Thoracic aorta (tissue), 2 donors: ENCODE results near the gene HAND1. TPM values are rescaled to one million over a fixed set of nuclear protein-coding genes. Genes with fewer than 3 reads are reported as not detected.

Source experiments
- ATAC-seq: fragments of 150-250 bp; one replicate; pipeline ENCODE4 v1.8.0; 2017; ENCODE audit warnings: low read depth; ENCODE audit not compliant: insufficient number of reproducible peaks, low FRiP score
- DNase-seq: peaks from one replicate; pipeline ENCODE4 v3.0.0-alpha.2; 2020; ENCODE audit warnings: low spot score
- H3K27ac ChIP-seq, 2 donors: fragments of 200-600 bp; sonication (generic); 1 replicate in 1 of 2; 2 replicates in 1 of 2; pipeline ENCODE4 v1.5.1; 2016; ENCODE audit warnings: mild to moderate bottlenecking in 2 of 2, moderate library complexity in 2 of 2
- H3K27me3 ChIP-seq: fragments of 200-600 bp; sonication (generic); replicated peaks from 2 replicates; pipeline ENCODE4 v1.6.0; 2016; ENCODE audit warnings: mild to moderate bottlenecking; ENCODE audit not compliant: insufficient read depth
- H3K36me3 ChIP-seq: fragments of 200-600 bp; sonication (generic); one replicate; pipeline ENCODE4 v1.5.1; 2016
- H3K4me1 ChIP-seq, 2 donors: fragments of 200-600 bp; sonication (generic); 1 replicate in 1 of 2; 2 replicates in 1 of 2; pipeline versions ENCODE4 v1.5.1 to v1.6.0; 2016; ENCODE audit warnings: low read depth in 2 of 2, mild to moderate bottlenecking in 1 of 2; ENCODE audit not compliant: control insufficient read depth in 1 of 2
- H3K4me3 ChIP-seq: fragments of 200-600 bp; sonication (generic); 2 replicates; pipeline ENCODE4 v1.5.1; 2016; ENCODE audit warnings: mild to moderate bottlenecking
- H3K9me3 ChIP-seq: fragments of 200-600 bp; sonication (generic); 2 replicates; pipeline ENCODE4 v1.5.1; 2016
- CTCF ChIP-seq: fragments of 200-600 bp; sonication (generic); IDR thresholded peaks from one replicate; pipeline ENCODE4 v1.5.1; 2019; ENCODE audit warnings: antibody characterized with exemption
- total RNA-seq, 2 donors: library from RNA; depleted of rRNA; stranded (reverse); fragments of >200 nt; gene quantifications; one replicate each; pipeline versions ENCODE4 v1.1.0 to v1.2.3, GENCODE V29; 2016

Gene HAND1
- total RNA-seq, 2 donors from 2014 or later: not detected

DNA sequence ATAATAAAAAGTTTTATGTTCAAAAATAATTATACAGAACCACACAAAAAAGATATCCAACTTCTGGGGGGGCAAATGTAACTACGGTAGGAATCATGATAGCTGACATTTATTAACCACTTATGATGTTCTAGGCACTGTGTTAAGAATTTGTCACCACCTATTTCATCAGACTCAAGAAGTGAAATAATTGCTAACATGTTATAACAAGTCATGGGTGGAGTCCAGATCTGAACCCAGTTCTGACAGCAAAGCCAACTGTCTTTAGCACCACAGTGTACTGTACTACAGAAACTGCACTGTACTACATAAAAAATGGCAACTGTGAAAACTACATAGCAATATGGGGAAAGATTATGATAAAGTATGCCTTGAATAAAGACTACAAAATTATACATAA is 35.2 kb downstream of the HAND1 start:
- Histone ChIP-seq H3K27ac (no peak overlapping the region), H3K9me3 (no peaks in the 10 kb centered on the region), H3K4me3 (no peak overlapping the region), H3K27me3 (no peaks in the 10 kb centered on the region), H3K4me1 (peaks cover 16 to 17% of the 10 kb centered on the region in 2 donors), H3K36me3 (peaks cover 16% of the 10 kb centered on the region)
- DNase-seq: no peak
- no peak for ATAC-seq
- TF ChIP-seq CTCF: no peak

DNA sequence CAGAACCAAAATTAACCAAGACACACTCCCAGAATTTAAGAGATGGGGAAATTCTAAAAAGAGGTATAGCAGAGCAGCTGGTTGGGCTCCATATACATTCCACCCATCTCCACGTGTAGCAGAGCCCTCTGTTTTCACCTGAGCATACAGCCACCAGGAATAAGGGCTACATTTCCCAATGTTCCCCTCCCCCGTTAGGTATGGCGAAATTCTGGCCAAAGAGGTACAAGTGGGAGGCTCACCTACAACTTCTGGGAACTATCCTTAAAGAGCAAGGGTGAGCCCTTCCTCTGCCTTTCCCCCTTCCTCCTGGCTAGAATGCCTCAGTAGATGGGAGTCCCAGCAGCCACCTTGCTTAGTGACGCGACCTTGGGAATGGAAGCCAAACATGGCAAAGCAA is 37.5 kb downstream of the HAND1 start:
- Histone ChIP-seq H3K36me3 (peaks cover 22% of the 10 kb centered on the region), H3K4me1 (peaks cover 8 to 10% of the 10 kb centered on the region in 2 donors), H3K27me3 (no peaks in the 10 kb centered on the region), H3K9me3 (no peaks in the 10 kb centered on the region), H3K27ac (no peak overlapping the region), H3K4me3 (no peak overlapping the region)
- DNase-seq (no peak), ATAC-seq (no peak)
- TF ChIP-seq CTCF: no peak

DNA sequence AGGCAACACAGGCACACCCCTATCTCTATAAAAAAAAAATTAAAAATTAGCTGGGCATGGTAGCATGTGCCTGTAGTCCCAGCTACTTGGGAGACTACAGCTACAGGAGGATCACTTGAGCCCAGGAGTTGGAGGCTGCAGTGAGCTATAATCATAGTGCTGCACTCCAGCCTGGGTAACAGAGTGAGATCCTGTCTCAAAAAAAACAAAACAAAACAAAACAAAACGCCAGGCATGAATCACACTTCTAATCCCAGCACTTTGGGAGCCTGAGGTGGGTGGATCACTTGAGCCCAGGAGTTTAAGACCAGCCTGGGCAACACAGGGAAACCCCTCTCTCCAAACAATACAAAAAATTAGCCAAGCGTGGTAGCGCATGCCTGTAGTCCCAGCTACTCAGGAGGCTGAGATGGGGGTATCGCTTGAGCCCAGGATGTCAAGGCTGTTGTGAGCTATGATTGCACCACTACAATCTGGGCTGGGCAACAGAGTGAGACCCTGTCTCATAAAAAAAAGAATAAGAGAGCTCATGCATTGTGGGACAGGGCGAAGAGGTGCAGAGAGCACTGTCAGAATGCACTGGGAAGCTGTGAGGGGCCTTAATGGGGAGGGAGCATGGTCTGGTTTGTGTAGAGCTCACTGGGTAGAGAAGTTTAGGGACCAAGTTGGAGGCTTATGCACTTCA is 40.6 kb downstream of the HAND1 start:
- H3K4me3 ChIP-seq: no peak overlapping the region
- no peaks in the 10 kb centered on the region for H3K4me1 ChIP-seq
- H3K27ac ChIP-seq: no peak overlapping the region
- no peaks in the 10 kb centered on the region for H3K27me3 ChIP-seq
- DNase-seq (no peak), ATAC-seq (no peak)
- no peaks in the 10 kb centered on the region for H3K9me3 ChIP-seq
- H3K36me3 ChIP-seq: peaks cover 21% of the 10 kb centered on the region
- TF ChIP-seq CTCF: no peak

DNA sequence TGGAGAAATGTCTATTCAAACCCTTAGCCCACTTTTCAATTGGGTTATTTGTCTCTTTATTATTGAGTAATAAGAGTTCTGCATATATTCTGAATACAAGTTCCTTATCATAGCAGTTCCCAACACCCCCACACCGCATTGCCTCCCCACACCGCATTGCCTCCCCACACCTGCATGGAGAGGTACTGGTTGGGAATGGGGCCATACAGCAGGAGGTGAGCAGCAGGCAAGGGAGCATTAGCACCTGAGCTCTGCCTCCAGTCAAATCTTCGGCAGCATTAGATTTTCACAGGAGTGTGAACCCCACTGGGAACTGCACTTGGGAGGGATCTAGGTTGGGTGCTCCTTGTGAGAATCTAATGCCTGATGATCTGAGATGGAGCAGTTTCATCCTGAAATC is 42.8 kb downstream of the HAND1 start:
- no peak overlapping the region for H3K4me3 ChIP-seq
- TF ChIP-seq CTCF: no peak
- ATAC-seq: no peak
- H3K9me3 ChIP-seq: no peaks in the 10 kb centered on the region
- no peaks in the 10 kb centered on the region for H3K4me1 ChIP-seq
- no peak for DNase-seq
- H3K36me3 ChIP-seq: peaks cover 17% of the 10 kb centered on the region
- H3K27ac ChIP-seq: no peak overlapping the region
- H3K27me3 ChIP-seq: no peaks in the 10 kb centered on the region

GRCh38 chr5:154430961-154431630 is 46.9 kb downstream of the HAND1 start:
- ATAC-seq: no peak
- DNase-seq: no peak
- Histone ChIP-seq H3K4me1 (no peaks in the 10 kb centered on the region), H3K27ac (no peak overlapping the region), H3K4me3 (no peak overlapping the region), H3K9me3 (no peaks in the 10 kb centered on the region), H3K36me3 (no peaks in the 10 kb centered on the region), H3K27me3 (no peaks in the 10 kb centered on the region)
- TF ChIP-seq CTCF: no peak
